Choroid plexus epithelial cell (primary cell): Measurements from ENCODE around the gene PEX26.

Experiments
- DNase-seq: peaks from one replicate; pipeline ENCODE4 v3.0.0-alpha.2; 2010; ENCODE audit warnings: low read depth
- H3K4me3 ChIP-seq: 2 replicates; pipeline ENCODE4 v1.5.1; 2011; ENCODE audit warnings: low read depth, mild to moderate bottlenecking, control low read depth, low read length, moderate library complexity
- TF ChIP-seq, protein P1 (sequence below): conservative IDR thresholded peaks from 2 replicates; pipeline ENCODE4 v1.5.1; 2011; ENCODE audit warnings: low read depth, mild to moderate bottlenecking, control low read depth, inconsistent platforms, low read length, moderate library complexity

PEX26 gene

DNA sequence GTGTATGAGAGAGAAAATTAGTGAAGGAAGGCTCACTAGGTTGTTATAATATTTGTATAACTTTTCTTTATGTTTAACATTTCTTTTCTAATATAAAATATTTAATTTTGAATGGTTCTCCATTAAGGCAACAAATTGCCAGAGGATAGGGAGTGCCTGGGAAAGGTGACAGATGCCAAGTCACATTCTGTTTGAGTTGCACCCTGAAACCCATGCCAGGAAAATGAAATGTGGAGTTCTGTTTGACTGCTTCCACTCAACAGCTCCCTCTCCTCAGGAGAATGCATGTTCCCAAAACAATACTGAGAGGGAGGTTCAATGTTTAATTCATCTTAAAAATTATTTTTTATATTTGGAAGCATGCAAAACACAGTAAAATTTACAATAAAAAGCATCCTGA lies 66.3 kb downstream of the PEX26 start:
- H3K4me3 ChIP-seq, result no peak overlapping the region
- TF ChIP-seq, protein P1, sequence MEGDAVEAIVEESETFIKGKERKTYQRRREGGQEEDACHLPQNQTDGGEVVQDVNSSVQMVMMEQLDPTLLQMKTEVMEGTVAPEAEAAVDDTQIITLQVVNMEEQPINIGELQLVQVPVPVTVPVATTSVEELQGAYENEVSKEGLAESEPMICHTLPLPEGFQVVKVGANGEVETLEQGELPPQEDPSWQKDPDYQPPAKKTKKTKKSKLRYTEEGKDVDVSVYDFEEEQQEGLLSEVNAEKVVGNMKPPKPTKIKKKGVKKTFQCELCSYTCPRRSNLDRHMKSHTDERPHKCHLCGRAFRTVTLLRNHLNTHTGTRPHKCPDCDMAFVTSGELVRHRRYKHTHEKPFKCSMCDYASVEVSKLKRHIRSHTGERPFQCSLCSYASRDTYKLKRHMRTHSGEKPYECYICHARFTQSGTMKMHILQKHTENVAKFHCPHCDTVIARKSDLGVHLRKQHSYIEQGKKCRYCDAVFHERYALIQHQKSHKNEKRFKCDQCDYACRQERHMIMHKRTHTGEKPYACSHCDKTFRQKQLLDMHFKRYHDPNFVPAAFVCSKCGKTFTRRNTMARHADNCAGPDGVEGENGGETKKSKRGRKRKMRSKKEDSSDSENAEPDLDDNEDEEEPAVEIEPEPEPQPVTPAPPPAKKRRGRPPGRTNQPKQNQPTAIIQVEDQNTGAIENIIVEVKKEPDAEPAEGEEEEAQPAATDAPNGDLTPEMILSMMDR, result no peak
- no peak for DNase-seq

DNA sequence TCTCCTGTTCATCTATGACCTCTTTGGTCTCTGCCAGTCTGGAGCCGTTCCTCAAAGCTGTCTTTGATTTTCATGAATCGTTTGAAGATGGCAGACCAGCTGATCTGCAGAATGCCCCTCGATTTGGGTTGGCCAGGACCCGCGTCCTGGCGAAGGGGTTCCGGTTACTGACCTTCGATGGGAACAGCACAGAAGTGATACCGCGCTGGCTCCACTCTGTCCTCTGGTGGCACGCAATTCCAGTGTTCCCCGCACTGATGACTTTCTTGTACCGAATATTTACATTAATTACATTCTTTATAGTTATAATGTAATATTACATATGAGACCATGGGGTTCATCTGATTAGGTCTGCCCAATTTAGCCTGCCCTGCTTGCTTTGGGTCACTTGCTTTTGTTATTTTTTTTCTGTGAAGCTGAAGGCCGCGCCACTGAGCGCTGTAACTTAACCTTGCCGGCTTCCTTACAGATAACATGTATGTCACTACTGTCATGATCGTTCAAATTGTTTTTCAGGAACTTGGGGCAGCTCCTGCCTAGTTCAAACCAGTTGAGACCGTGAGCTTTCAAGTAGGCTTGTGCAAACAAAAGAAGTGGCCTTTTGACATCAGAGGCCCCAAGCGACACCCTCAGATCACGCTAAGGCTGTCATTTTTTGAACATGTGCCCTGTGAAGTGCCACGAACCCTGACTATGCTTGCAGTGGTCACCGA lies 68.0 kb downstream of the PEX26 start:
- H3K4me3 ChIP-seq, result no peak overlapping the region
- TF ChIP-seq, protein P1, result no peak
- DNase-seq, result no peak

DNA sequence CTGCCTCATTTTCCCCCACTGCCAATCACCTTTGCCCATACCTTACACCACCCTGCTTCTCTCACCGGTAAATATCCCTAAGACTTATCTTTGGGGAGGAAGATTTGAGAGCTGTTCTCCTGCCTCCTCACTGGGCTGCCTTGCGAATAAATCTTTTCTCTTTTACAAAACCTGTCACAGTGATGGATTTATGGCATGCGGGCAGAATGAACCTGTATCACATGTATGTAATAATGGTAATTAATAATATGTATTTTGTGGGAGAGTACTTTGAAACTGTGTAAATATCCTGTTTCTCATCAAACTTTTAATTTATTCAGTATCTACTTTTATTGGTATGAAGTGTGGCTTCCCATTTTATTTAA lies 68.6 kb downstream of the PEX26 start:
- DNase-seq, result no peak
- H3K4me3 ChIP-seq, result no peak overlapping the region
- TF ChIP-seq, protein P1, result no peak

DNA sequence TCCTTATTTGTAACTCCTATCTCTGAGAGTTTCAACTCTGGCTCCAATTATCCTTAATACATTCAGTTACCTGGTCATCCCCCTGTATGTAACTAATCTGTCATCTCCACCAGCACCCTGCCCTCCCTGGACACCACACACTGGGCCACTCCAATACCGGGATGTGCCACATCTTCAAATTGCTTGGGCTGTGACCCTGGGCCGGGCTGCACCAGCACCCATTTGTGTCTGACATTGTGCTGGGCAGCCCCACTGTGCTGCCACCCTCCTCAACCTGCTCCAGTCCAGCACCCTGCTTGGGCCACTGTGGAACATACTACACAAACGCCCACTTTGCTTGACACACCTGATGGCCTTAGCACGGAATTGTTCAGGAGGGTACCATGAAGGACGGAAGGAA lies 70.0 kb downstream of the PEX26 start:
- TF ChIP-seq, protein P1, result no peak
- no peak for DNase-seq
- H3K4me3 ChIP-seq, result no peak overlapping the region

DNA sequence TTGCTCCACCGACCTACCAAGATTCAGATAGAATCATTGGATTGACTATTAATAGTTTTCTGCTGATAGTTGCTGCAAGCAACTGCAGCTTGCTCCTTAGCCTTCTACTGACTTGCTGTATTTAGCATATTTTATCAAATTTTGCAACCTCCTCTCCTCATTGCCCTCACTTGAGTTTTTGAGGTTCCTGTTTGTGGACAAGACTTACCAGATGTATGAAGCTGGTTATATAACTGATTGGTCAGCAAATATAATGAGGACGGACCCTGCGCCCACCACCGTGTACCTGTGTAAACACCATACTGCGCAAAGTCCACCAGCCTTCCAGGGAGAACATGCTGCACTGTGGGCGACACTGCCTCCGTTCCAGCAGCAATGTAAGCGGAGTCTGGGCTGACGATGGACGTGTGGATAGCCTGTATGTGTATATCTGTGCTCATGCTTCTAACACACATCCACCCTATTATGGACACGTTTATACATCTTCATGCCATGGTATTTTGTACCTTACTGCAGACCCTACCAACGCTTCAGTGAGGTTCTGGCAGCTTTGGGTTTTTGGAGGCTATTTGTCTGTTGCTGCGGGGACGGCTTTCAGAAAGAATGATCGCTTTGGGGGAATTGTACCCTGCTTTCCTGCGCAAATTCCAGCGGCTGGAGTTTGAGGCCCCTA lies 70.6 kb downstream of the PEX26 start:
- DNase-seq, result no peak

DNA sequence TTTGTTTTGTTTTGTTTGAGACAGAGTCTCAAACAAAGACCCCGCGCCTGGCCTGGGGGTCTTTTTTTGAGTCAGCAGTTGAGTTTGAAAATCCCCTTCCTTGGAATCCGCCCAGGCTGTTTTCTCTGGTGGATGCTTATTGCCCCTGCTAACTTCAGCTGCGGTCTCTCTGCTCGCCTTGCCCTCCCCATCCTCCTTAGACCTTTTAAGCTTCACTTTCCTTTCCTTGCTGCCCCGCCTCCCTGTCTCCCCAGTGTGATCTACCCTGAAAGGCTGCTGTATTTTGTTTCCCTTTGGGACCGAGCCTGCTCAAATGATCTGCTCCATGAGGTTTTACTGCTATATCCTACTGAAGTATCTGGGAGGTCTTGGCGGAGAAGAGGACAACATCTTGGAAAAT lies 74.7 kb downstream of the PEX26 start:
- TF ChIP-seq, protein P1, result no peak
- H3K4me3 ChIP-seq, result no peak overlapping the region
- no peak for DNase-seq

More for the DNA sequence above, 70.6 kb downstream of the PEX26 start:
- no peak overlapping the region for H3K4me3 ChIP-seq
- TF ChIP-seq, protein P1, result no peak
